Kasumi-1 (cell line): ENCODE measurements around the gene FOSL1.

ENCODE experiments used
- DNase-seq, 2 experiments: peaks; one replicate each; lab custom pipeline; 2025; lab: John Stamatoyannopoulos, UW

Gene FOSL1

GRCh38 chr11:65900125-65900898 lies at the start of gene FOSL1:
Gene FOSL1, minus strand, starts transcription at chr11:65900388. Its CDS starts 49 bp downstream, at chr11:65900339.
- peak; percentile 65 to 72 for DNase-seq

- no peak for DNase-seq
Measured at GRCh38 chr11:65947603-65948125, 47.5 kb upstream of the FOSL1 start.

GRCh38 chr11:65947133-65947532 lies 46.9 kb upstream of the FOSL1 start:
- DNase-seq: no peak

- DNase-seq: no peak
Measured at GRCh38 chr11:65946655-65947054, 46.5 kb upstream of the FOSL1 start.

- no peak for DNase-seq
Measured at GRCh38 chr11:65945941-65946558, 45.9 kb upstream of the FOSL1 start.

- DNase-seq: no peak
Measured at GRCh38 chr11:65945430-65945911, 45.3 kb upstream of the FOSL1 start, which contains the start of gene TSGA10IP. Gene TSGA10IP, plus strand, starts transcription at chr11:65945480. Its CDS starts 196 bp downstream, at chr11:65945676.

GRCh38 chr11:65944767-65945166 lies 44.6 kb upstream of the FOSL1 start:
- no peak for DNase-seq

- DNase-seq: no peak
Measured at GRCh38 chr11:65944191-65944590, 44.0 kb upstream of the FOSL1 start.

- no peak for DNase-seq
Measured at GRCh38 chr11:65942531-65942930, 42.3 kb upstream of the FOSL1 start.

- DNase-seq: peak; percentile 42 to 62
Measured at GRCh38 chr11:65941720-65942310, 41.6 kb upstream of the FOSL1 start.

GRCh38 chr11:65937766-65938165 lies 37.6 kb upstream of the FOSL1 start:
- no peak for DNase-seq

GRCh38 chr11:65934014-65934413 lies 33.8 kb upstream of the FOSL1 start:
- DNase-seq: no peak

GRCh38 chr11:65932558-65932919 lies 32.4 kb upstream of the FOSL1 start:
- peak; percentile 6 for DNase-seq

- DNase-seq: no peak
Measured at GRCh38 chr11:65931773-65932557, 31.8 kb upstream of the FOSL1 start.

GRCh38 chr11:65928667-65929066 lies 28.5 kb upstream of the FOSL1 start:
- DNase-seq: no peak

- DNase-seq: peak; percentile 35 to 41
Measured at GRCh38 chr11:65927904-65928397, 27.8 kb upstream of the FOSL1 start.

- no peak for DNase-seq
Measured at GRCh38 chr11:65925397-65925796, 25.2 kb upstream of the FOSL1 start.

GRCh38 chr11:65922565-65922964 lies 22.4 kb upstream of the FOSL1 start:
- no peak for DNase-seq

GRCh38 chr11:65921876-65922275 lies 21.7 kb upstream of the FOSL1 start:
- DNase-seq: no peak

- no peak for DNase-seq
Measured at GRCh38 chr11:65921033-65921555, 20.9 kb upstream of the FOSL1 start.

- no peak for DNase-seq
Measured at GRCh38 chr11:65920372-65920802, 20.2 kb upstream of the FOSL1 start.
